ENCODE measurements around the gene ZNF117.

DNA sequence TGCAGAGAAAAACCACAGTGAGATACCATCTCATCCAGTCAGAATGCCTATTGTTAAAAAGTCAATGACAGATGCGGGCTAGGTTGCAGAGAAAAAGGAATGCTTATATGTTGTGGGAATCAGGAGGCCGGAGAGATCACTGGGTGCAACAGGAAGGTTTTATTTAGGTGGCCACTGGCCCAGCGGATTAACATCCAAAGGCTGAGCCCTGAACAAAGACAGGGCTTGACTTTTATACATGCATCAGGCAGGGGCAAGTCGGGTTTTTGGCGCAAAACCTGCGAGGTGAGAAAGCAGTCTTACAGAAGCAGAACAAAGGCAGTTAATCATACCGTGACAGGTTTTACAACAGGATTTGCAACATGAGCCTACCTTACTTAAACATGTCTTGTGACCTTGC lies 620 bp downstream of the ZNF117 start:
- TF ChIP-seq, protein P1, sequence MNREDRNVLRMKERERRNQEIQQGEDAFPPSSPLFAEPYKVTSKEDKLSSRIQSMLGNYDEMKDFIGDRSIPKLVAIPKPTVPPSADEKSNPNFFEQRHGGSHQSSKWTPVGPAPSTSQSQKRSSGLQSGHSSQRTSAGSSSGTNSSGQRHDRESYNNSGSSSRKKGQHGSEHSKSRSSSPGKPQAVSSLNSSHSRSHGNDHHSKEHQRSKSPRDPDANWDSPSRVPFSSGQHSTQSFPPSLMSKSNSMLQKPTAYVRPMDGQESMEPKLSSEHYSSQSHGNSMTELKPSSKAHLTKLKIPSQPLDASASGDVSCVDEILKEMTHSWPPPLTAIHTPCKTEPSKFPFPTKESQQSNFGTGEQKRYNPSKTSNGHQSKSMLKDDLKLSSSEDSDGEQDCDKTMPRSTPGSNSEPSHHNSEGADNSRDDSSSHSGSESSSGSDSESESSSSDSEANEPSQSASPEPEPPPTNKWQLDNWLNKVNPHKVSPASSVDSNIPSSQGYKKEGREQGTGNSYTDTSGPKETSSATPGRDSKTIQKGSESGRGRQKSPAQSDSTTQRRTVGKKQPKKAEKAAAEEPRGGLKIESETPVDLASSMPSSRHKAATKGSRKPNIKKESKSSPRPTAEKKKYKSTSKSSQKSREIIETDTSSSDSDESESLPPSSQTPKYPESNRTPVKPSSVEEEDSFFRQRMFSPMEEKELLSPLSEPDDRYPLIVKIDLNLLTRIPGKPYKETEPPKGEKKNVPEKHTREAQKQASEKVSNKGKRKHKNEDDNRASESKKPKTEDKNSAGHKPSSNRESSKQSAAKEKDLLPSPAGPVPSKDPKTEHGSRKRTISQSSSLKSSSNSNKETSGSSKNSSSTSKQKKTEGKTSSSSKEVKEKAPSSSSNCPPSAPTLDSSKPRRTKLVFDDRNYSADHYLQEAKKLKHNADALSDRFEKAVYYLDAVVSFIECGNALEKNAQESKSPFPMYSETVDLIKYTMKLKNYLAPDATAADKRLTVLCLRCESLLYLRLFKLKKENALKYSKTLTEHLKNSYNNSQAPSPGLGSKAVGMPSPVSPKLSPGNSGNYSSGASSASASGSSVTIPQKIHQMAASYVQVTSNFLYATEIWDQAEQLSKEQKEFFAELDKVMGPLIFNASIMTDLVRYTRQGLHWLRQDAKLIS (CRISPR knock-in tag; IDR thresholded peaks at IDR 0.05; ENCODE audit: borderline replicate concordance) = no peak
- TF ChIP-seq, protein P2, sequence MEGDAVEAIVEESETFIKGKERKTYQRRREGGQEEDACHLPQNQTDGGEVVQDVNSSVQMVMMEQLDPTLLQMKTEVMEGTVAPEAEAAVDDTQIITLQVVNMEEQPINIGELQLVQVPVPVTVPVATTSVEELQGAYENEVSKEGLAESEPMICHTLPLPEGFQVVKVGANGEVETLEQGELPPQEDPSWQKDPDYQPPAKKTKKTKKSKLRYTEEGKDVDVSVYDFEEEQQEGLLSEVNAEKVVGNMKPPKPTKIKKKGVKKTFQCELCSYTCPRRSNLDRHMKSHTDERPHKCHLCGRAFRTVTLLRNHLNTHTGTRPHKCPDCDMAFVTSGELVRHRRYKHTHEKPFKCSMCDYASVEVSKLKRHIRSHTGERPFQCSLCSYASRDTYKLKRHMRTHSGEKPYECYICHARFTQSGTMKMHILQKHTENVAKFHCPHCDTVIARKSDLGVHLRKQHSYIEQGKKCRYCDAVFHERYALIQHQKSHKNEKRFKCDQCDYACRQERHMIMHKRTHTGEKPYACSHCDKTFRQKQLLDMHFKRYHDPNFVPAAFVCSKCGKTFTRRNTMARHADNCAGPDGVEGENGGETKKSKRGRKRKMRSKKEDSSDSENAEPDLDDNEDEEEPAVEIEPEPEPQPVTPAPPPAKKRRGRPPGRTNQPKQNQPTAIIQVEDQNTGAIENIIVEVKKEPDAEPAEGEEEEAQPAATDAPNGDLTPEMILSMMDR (IDR thresholded peaks at IDR 0.05) = no peak
- TF ChIP-seq CBFB (CRISPR knock-in tag; IDR thresholded peaks at IDR 0.05; ENCODE audit: low read depth) = no peak
- TF ChIP-seq NR1H2 (CRISPR knock-in tag; IDR thresholded peaks at IDR 0.05) = no peak
- TF ChIP-seq NFATC4 (CRISPR knock-in tag; IDR thresholded peaks at IDR 0.05) = no peak
- no peak for TF ChIP-seq NR2C2 (CRISPR knock-in tag; IDR thresholded peaks at IDR 0.05)
- TF ChIP-seq, protein P3, sequence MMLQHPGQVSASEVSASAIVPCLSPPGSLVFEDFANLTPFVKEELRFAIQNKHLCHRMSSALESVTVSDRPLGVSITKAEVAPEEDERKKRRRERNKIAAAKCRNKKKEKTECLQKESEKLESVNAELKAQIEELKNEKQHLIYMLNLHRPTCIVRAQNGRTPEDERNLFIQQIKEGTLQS (CRISPR knock-in tag; conservative IDR thresholded peaks at IDR 0.05) = no peak
- TF ChIP-seq, protein P4, sequence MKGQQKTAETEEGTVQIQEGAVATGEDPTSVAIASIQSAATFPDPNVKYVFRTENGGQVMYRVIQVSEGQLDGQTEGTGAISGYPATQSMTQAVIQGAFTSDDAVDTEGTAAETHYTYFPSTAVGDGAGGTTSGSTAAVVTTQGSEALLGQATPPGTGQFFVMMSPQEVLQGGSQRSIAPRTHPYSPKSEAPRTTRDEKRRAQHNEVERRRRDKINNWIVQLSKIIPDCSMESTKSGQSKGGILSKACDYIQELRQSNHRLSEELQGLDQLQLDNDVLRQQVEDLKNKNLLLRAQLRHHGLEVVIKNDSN (CRISPR knock-in tag; IDR thresholded peaks at IDR 0.05) = no peak
- TF ChIP-seq FOXJ3 (CRISPR knock-in tag; IDR thresholded peaks at IDR 0.05; ENCODE audit: borderline replicate concordance) = no peak
- no peak for TF ChIP-seq ESRRA (CRISPR knock-in tag; IDR thresholded peaks at IDR 0.05; ENCODE audit: borderline replicate concordance)
- TF ChIP-seq, protein P5, sequence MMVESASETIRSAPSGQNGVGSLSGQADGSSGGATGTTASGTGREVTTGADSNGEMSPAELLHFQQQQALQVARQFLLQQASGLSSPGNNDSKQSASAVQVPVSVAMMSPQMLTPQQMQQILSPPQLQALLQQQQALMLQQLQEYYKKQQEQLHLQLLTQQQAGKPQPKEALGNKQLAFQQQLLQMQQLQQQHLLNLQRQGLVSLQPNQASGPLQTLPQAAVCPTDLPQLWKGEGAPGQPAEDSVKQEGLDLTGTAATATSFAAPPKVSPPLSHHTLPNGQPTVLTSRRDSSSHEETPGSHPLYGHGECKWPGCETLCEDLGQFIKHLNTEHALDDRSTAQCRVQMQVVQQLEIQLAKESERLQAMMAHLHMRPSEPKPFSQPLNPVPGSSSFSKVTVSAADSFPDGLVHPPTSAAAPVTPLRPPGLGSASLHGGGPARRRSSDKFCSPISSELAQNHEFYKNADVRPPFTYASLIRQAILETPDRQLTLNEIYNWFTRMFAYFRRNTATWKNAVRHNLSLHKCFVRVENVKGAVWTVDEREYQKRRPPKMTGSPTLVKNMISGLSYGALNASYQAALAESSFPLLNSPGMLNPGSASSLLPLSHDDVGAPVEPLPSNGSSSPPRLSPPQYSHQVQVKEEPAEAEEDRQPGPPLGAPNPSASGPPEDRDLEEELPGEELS (CRISPR knock-in tag; IDR thresholded peaks at IDR 0.05) = no peak
- TF ChIP-seq, protein P6, sequence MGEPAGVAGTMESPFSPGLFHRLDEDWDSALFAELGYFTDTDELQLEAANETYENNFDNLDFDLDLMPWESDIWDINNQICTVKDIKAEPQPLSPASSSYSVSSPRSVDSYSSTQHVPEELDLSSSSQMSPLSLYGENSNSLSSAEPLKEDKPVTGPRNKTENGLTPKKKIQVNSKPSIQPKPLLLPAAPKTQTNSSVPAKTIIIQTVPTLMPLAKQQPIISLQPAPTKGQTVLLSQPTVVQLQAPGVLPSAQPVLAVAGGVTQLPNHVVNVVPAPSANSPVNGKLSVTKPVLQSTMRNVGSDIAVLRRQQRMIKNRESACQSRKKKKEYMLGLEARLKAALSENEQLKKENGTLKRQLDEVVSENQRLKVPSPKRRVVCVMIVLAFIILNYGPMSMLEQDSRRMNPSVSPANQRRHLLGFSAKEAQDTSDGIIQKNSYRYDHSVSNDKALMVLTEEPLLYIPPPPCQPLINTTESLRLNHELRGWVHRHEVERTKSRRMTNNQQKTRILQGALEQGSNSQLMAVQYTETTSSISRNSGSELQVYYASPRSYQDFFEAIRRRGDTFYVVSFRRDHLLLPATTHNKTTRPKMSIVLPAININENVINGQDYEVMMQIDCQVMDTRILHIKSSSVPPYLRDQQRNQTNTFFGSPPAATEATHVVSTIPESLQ (CRISPR knock-in tag; IDR thresholded peaks at IDR 0.05) = no peak

Measured in WTC11 (cell line).